ENCODE results near the gene SYT9.

GRCh38 chr11:7500251-7500650 is 248.5 kb downstream of the SYT9 start:
- TF ChIP-seq CTCF (IDR thresholded peaks at IDR 0.05), result no peak
- TF ChIP-seq POLR2A (IDR thresholded peaks at IDR 0.05), result no peak
